NOMO-1 treated with DMSO at 0.1 percent for 48 hours (cell line): ENCODE results near the gene ZNF407.

ENCODE experiments used
- DNase-seq: peaks from one replicate; lab custom pipeline; 2025; ENCODE audit not compliant: unreplicated experiment; lab: John Stamatoyannopoulos, UW

ZNF407 gene

DNA sequence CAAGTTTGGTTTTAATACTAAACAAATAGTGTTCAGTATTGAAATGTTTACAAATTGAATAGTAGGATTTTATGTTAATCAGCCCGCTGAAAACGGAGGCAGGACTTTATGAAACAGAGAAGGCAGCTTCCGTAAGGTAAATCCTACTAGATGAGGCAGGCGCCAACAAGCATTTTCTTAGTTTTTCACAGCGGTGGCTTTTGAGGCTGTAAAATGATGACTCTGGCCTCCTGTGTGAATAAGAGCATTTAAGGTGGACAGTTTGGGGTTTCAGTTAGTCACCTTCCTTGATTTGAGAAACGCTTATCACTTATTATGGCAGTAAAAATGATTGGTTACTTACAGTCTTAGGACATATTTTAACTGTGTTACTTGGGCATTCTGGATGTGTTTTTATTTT, 398.4 kb downstream of the ZNF407 start:
- DNase-seq: no peak

DNA sequence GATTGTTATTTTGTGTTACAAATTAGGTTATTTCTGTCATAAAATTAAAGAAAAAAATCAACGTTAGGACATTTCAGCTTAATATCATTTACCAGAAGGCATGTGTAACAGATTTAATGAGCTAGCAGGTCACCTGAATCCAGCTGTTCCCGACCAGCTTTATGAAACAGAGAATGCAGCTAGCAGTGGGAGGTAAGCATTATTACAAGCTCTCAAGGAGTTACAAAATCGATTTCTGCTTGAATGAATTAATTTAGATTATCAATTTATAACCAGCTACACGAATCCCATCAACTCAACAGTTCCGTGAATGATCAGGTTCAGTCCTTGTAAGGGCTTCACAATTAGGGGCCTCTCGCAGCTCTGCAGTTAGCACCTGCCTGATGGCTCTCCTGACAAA, 399.3 kb downstream of the ZNF407 start:
- no peak for DNase-seq

DNA sequence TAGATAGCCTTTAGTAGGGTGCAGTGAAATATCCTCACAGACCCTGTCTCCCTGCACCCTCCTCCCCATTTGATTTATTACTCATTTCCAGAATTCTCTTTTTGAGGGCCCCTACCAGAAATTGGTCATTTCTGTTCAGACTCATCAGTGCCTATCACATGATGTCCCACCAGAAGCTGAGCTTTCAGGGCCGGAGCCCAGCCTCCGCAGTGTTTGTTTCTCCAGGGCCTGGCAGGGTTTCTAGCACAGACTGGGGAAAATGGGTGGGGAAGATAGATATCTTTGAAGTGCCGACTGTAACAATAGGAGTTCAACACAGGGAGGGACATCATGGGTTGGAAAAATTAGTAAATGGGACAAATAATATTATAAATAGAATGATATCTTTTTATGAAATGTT, 403.2 kb downstream of the ZNF407 start:
- no peak for DNase-seq

GRCh38 chr18:75003039-75003438, 405.4 kb downstream of the ZNF407 start:
- no peak for DNase-seq

DNA sequence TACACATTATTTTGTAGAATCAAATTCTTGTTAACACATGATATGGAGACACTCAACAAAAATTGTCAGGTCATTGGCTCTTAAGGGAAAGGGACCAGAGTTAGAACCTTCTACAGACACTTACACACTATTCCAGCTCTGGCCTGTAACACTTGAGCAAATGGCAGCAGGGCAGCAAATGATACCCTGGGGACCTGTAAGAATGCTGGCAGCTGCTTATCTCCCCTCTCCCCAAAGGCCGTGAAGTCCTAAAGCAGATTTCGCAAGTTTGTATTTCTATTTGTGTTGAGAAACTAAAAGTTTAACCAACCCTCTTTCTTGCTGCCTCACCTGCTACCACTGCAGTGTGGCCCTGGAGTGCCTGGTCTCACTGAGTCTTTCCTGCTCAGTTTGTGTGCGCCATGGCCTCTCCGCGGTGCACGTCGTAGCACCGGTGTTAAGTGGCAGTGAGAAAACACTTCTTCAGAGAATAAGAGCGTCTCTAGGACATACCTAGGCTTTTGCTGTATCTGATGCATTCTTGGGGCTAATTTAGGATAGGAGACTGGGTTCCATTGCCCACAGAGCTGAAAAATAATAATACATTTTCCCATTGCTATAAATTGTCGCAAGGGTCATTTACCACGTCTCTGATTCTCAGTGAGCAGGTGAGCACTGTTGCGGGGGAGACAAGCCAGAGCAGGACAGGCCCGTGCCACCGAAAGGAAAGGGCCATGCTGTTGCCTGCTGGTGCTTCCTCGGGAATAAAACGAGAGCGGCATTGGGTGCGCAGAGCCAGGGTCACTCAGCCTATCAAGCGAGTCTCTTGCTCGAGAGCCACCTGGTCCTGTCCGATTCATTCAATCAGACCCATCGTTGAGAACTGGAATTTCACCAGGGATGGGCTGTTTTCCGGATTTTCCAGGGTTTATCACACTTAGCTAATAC, 406.4 kb downstream of the ZNF407 start:
- DNase-seq: no peak

GRCh38 chr18:75005626-75006025, 408.0 kb downstream of the ZNF407 start:
- no peak for DNase-seq

DNA sequence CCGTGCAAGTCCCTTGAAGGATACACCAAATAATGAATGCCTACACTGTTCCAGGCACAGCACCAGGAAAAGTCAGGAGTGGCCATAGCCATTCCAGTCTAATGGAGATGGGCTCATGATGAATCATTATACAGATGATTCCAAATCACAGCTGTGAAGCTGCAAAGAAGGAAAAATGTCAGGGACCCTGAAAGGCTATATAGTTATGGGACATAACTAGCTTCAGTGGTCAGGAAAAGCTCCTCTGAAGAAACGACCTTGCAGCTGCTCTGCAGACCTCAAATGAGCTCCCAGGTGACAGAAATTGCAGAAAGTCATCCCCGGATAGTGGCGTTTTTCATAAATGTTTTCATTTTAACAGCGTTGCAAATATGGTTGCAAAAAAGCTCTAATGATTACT, 410.5 kb downstream of the ZNF407 start:
- no peak for DNase-seq

- no peak for DNase-seq
Observed at GRCh38 chr18:75009296-75009695, 411.6 kb downstream of the ZNF407 start.

GRCh38 chr18:75009878-75010277, 412.2 kb downstream of the ZNF407 start:
- DNase-seq: no peak

- no peak for DNase-seq
Observed at GRCh38 chr18:75010278-75010677, 412.6 kb downstream of the ZNF407 start.

GRCh38 chr18:75010689-75011088, 413.0 kb downstream of the ZNF407 start:
- DNase-seq: no peak

- no peak for DNase-seq
Observed at GRCh38 chr18:75016025-75016717, 418.5 kb downstream of the ZNF407 start.

- no peak for DNase-seq
Observed at GRCh38 chr18:75023473-75023872, 425.8 kb downstream of the ZNF407 start.

DNA sequence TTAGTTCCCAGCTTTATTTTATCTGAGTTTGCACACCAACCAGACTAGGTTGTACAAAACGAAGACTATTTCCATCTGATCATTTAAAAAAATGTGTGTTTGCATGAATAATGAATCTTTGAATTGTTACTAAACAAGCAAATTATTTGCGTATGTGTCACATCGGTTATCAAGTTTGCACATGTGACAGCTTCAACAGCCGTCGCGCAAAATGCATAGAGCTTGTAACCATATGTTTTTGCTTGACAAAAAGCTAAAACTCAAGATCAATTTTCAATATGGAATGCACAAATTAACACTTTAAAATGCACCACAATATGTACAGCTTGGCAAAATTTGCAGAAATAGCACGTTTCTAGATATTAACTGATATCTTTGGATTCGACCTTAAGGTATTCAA, 427.2 kb downstream of the ZNF407 start:
- no peak for DNase-seq

- no peak for DNase-seq
Observed at GRCh38 chr18:75025573-75025972, 427.9 kb downstream of the ZNF407 start.

DNA sequence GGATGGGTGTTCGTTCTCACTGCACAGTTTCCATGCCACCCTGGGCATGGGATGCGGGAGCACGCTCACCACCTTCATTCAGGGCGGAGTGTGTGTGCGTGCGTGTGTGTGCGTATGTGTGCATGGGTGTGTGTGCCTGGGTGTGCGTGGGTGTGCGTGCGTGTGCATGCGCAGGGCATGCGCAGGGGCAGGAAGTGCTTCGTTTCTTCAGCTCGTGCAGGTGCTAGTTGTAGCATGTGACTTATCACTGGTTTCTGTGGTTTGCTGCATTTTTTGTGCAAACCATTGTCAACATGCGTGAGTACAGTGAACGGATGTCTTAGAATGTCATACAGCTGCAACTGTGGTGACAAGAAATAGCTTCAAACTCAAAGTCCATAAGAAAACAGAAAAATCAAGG, 431.8 kb downstream of the ZNF407 start:
- DNase-seq: no peak

DNA sequence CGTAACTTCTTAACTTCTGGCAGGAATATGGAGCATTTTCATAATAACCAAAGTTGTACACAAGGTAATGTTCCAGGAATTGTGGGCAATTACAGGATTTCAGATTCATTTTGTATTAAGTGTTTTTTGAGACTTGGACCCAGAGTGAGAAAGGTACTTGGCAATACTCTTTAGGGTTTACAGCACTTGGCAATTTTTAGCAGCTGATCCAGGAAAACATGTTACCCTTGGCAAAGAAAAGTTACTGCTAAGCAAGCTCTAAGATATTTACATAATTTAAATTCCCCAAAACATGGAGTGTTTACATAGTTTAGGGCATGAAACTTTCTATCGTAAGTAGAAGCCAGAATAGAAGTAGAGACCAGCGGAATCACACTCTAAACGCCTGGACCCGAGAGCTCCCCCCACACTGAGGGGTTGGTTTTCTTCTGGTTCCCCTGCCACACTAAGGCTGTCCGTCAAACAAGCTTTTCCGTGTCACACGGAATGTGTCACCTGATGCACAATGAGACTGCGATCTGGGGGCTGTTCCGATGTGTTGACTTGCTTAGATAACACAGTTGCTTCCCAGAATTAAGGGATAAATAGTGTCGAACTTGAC, 434.1 kb downstream of the ZNF407 start:
- DNase-seq: no peak

- no peak for DNase-seq
Observed at GRCh38 chr18:75033516-75033915, 435.8 kb downstream of the ZNF407 start.

- no peak for DNase-seq
Observed at GRCh38 chr18:75034937-75035336, 437.3 kb downstream of the ZNF407 start.

GRCh38 chr18:75035928-75036327, 438.3 kb downstream of the ZNF407 start:
- DNase-seq: no peak

DNA sequence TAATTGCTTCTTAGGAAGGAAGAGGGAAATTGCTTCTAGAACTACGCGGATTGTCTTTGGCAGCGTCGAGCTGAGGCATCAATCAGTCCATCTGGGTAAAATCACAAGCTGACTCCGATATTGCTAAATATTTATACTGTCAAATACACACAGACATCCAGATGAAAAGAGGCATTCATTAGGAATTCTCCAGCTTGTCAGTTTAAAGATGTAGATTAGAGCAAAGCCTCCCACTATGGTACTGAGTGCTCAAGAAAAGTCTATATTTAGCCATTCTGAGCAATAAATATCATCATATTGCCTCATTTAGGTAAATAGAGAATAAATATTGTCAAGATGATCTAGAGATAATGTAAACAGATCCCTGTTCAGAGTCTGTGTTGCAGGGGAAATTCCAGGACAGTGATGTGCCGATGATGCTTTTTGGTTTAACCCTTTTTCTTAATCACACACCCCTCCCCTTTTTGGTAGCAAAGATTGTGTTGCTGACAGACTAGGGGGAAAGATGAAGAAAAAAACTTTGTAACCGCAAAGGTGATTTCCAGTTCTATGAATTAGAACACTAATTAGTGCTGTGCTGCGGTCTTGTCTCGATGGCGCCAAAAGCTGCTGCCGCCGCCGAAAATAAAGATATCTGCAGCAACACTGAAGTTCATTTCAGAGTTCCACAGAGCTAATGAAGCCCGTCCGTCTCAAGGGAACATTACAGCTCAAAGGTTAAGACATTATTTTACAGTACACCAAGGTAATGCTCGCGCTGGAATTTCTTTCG, 439.4 kb downstream of the ZNF407 start:
- DNase-seq: no peak
